Panc1 (cell line): ENCODE measurements around the gene UBE2QL1. TPM values are rescaled to one million over a fixed set of nuclear protein-coding genes. Genes with fewer than 3 reads are reported as not detected.

Source experiments
- ATAC-seq: fragments of 200-7000 bp; cut with Tn5 transposase; 2 replicates; pipeline ENCODE4 v1.9.1; 2020; ENCODE audit warnings: mild to moderate bottlenecking, moderate library complexity
- BruUV-seq: library from RNA; stranded (reverse); fragments of 400-500 nt; replicated peaks from 2 replicates; lab custom pipeline; 2021; lab: Mats Ljungman, UMichigan
- CTCF ChIA-PET: fragments of 300-600 bp; sonication (Branson Sonifier 250); formaldehyde crosslinking; loops from one replicate; lab custom pipeline; 2022; ENCODE audit warnings: antibody characterized with exemption; lab: Charles Lee
- POLR2A ChIA-PET: fragments of 300-600 bp; sonication (Branson Sonifier 250); formaldehyde crosslinking; loops from one replicate; lab custom pipeline; 2022; ENCODE audit warnings: antibody characterized with exemption; lab: Charles Lee
- DNase-seq: peaks from one replicate; pipeline ENCODE4 v3.0.0-alpha.2; 2010; ENCODE audit warnings: low read depth, low spot score
- H3K27ac ChIP-seq: 2 replicates; pipeline ENCODE4 v1.5.1; 2011; ENCODE audit warnings: mild to moderate bottlenecking, low read length, inconsistent platforms
- H3K27me3 ChIP-seq: fragments of 200-500 bp; sonication (Bioruptor generic); 2 replicates; pipeline ENCODE4 v1.6.0; 2014; ENCODE audit warnings: low read length, inconsistent platforms; ENCODE audit not compliant: control insufficient read depth, insufficient read depth
- H3K36me3 ChIP-seq: fragments of 200-500 bp; sonication (Bioruptor generic); 2 replicates; pipeline ENCODE4 v1.5.1; 2014; ENCODE audit warnings: inconsistent platforms, mild to moderate bottlenecking, low read length, moderate library complexity; ENCODE audit not compliant: control insufficient read depth, insufficient read depth
- H3K4me1 ChIP-seq: 2 replicates; pipeline ENCODE4 v1.5.1; 2011; ENCODE audit warnings: inconsistent platforms, mild to moderate bottlenecking, low read length, moderate library complexity; ENCODE audit not compliant: control insufficient read depth, insufficient read depth
- H3K4me3 ChIP-seq, 2 experiments: 2 replicates each; pipeline ENCODE4 v1.5.1; 2011 to 2012; ENCODE audit warnings: low read depth in 2 of 2, low read length in 2 of 2, mild to moderate bottlenecking in 2 of 2, inconsistent platforms in 1 of 2, moderate library complexity in 1 of 2
- H3K9me3 ChIP-seq: fragments of 200-500 bp; sonication (Bioruptor generic); 2 replicates; pipeline ENCODE4 v1.5.1; 2014; ENCODE audit warnings: low read depth, mild to moderate bottlenecking, inconsistent platforms, low read length, moderate library complexity; ENCODE audit not compliant: control insufficient read depth, insufficient read depth
- POLR2AphosphoS5 ChIP-seq: IDR thresholded peaks from 2 replicates; pipeline ENCODE4 v1.6.1; 2012; ENCODE audit warnings: mild to moderate bottlenecking, low read depth, low read length, moderate library complexity
- SIN3A ChIP-seq: IDR thresholded peaks from 2 replicates; pipeline ENCODE4 v1.6.1; 2012; ENCODE audit warnings: low read depth, mild to moderate bottlenecking, low read length, moderate library complexity, borderline replicate concordance; ENCODE audit not compliant: insufficient read depth
- TCF7L2 ChIP-seq: IDR thresholded peaks from 2 replicates; pipeline ENCODE4 v1.6.1; 2011; ENCODE audit warnings: mild to moderate bottlenecking, low read depth, low read length, inconsistent platforms
- in situ Hi-C: cut with HindIII; loops from 2 replicates; pipeline ENCODE4 v1.10.0; 2016; ENCODE audit warnings: low sequenced_read_pairs, low pct_unique_long_range_greater_than_20kb
- intact Hi-C: fragments of 100-400 bp; cut with micrococcal nuclease; formaldehyde crosslinking; loops from one replicate; pipeline ENCODE4 v1.10.0; 2022; ENCODE audit not compliant: unreplicated experiment
- total RNA-seq: library from RNA; stranded (reverse); gene quantifications from one replicate; pipeline ENCODE4 v1.2.1, GENCODE V29; 2021; ENCODE audit not compliant: unreplicated experiment
- TF ChIP-seq, protein P1 (sequence below), 2 experiments: IDR thresholded peaks; 2 replicates each; pipeline ENCODE4 v1.6.1; 2011 to 2012; ENCODE audit warnings: low read depth in 2 of 2, control low read depth in 1 of 2, low read length in 1 of 2, mild to moderate bottlenecking in 1 of 2, moderate library complexity in 1 of 2; ENCODE audit not compliant: insufficient read depth in 1 of 2
- TF ChIP-seq, protein P2 (sequence below): fragments of 450-650 bp; IDR thresholded peaks from 2 replicates; pipeline ENCODE4 v1.5.1; 2017; ENCODE audit warnings: mild to moderate bottlenecking

The UBE2QL1 gene
- total RNA-seq, 1 experiment from 2014 or later, result not detected

DNA sequence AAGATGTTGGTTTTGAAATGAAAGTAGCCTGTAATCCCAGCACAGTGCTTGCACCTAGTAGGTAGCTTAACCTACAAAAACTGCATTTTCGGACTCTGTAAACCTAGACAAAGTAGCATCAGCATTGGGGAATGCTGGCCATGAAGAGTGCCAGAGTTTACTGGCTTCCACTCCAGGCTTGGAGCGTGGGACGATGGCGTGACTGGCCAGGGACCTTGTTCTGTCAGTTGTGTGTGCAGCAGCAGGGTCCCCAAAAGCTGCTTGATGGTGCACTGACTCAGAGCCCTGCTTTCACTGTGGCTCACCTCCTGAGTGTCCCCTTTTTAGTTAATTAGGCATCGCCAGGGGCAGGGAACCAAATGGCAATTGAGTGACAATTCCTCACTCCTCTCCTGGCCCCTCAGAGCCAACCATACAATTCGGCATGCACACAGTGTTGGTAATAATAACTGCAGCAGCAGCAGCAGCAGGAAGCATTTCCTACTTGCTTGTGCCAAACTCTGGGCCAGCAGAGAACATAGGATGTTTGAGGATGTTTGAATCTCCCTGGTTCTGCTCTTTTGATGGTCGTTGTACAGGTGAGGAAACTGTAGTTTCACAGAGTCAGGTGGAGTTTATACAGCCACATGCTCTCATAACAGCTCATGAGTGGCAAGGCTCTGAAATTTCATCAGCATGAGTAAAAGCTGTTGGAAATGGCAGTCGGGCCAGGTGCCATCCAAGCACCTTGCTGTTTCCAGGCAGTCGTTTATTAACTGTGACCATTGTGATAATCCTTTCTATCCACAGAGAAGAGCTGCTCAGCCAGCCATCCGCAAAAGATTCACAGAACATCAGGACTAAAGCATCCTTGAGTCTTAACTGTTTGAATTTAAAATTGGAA lies 4.2 kb downstream of the UBE2QL1 start:
- in situ Hi-C loops (no loop called here), intact Hi-C loops (no loop called here)
- Histone ChIP-seq H3K36me3 (no peaks in the 10 kb centered on the region), H3K9me3 (no peaks in the 10 kb centered on the region), H3K4me3 (no peak overlapping the region), H3K27me3 (peaks cover 39% of the 10 kb centered on the region), H3K4me1 (no peaks in the 10 kb centered on the region), H3K27ac (no peak overlapping the region)
- no peak for DNase-seq
- ChIA-PET CTCF (no interaction called here), POLR2A (no interaction called here)
- no peak for ATAC-seq
- BruUV-seq, result no TSS peak
- TF ChIP-seq SIN3A (no peak), POLR2AphosphoS5 (no peak), TCF7L2 (no peak)
- TF ChIP-seq, protein P1, sequence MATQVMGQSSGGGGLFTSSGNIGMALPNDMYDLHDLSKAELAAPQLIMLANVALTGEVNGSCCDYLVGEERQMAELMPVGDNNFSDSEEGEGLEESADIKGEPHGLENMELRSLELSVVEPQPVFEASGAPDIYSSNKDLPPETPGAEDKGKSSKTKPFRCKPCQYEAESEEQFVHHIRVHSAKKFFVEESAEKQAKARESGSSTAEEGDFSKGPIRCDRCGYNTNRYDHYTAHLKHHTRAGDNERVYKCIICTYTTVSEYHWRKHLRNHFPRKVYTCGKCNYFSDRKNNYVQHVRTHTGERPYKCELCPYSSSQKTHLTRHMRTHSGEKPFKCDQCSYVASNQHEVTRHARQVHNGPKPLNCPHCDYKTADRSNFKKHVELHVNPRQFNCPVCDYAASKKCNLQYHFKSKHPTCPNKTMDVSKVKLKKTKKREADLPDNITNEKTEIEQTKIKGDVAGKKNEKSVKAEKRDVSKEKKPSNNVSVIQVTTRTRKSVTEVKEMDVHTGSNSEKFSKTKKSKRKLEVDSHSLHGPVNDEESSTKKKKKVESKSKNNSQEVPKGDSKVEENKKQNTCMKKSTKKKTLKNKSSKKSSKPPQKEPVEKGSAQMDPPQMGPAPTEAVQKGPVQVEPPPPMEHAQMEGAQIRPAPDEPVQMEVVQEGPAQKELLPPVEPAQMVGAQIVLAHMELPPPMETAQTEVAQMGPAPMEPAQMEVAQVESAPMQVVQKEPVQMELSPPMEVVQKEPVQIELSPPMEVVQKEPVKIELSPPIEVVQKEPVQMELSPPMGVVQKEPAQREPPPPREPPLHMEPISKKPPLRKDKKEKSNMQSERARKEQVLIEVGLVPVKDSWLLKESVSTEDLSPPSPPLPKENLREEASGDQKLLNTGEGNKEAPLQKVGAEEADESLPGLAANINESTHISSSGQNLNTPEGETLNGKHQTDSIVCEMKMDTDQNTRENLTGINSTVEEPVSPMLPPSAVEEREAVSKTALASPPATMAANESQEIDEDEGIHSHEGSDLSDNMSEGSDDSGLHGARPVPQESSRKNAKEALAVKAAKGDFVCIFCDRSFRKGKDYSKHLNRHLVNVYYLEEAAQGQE (IDR thresholded peaks at IDR 0.05; ENCODE audit: insufficient read depth in 1 of 2, low read depth in 2 of 2, low read length in 1 of 2), result no peak
- TF ChIP-seq, protein P2, sequence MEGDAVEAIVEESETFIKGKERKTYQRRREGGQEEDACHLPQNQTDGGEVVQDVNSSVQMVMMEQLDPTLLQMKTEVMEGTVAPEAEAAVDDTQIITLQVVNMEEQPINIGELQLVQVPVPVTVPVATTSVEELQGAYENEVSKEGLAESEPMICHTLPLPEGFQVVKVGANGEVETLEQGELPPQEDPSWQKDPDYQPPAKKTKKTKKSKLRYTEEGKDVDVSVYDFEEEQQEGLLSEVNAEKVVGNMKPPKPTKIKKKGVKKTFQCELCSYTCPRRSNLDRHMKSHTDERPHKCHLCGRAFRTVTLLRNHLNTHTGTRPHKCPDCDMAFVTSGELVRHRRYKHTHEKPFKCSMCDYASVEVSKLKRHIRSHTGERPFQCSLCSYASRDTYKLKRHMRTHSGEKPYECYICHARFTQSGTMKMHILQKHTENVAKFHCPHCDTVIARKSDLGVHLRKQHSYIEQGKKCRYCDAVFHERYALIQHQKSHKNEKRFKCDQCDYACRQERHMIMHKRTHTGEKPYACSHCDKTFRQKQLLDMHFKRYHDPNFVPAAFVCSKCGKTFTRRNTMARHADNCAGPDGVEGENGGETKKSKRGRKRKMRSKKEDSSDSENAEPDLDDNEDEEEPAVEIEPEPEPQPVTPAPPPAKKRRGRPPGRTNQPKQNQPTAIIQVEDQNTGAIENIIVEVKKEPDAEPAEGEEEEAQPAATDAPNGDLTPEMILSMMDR, result no peak

DNA sequence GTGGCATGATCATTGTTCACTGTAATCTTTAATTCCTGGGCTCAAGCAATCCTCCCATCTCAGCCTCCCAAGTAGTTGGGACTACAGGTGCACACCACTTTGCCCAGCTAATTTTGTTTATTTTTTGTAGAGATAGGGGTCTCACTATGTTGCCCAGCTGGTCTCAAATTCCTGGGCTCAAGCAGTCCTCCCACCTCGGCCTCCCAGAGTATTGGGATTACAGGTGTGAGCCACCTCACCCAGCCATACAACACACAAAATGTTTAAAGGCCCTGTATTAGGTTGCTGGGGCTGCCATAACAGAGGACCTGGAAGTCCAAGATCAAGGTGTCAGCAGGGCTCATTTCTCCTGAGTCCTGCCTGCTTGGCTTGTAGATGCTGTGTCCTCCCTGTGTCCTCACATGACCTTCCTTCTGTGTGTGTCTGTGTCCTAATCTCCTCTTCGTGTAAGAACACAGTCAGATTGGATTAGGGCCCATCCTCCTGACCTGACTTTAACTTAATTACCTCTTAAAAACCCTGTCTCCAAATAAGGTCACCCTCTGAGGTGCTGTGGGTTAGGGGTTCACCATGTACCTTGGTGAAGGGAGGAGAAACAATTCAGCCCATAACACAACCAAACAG lies 5.4 kb downstream of the UBE2QL1 start:
- Histone ChIP-seq H3K36me3 (no peaks in the 10 kb centered on the region), H3K4me3 (no peak overlapping the region), H3K27me3 (peaks cover 46% of the 10 kb centered on the region), H3K27ac (no peak overlapping the region), H3K4me1 (no peaks in the 10 kb centered on the region), H3K9me3 (no peaks in the 10 kb centered on the region)
- POLR2A ChIA-PET, result no interaction called here
- TF ChIP-seq, protein P2, result no peak
- TF ChIP-seq SIN3A (no peak), POLR2AphosphoS5 (no peak), TCF7L2 (no peak)
- TF ChIP-seq, protein P1 (IDR thresholded peaks at IDR 0.05; ENCODE audit: insufficient read depth in 1 of 2, low read depth in 2 of 2, low read length in 1 of 2), result no peak
- no peak for ATAC-seq
- CTCF ChIA-PET, result no interaction called here
- intact Hi-C loops (no loop called here), in situ Hi-C loops (no loop called here)
- BruUV-seq, result no TSS peak
- DNase-seq, result no peak
